OCI-LY1 (cell line): ENCODE data around the gene IRX4.

Experiments
- H2AFZ ChIP-seq: fragments of 200-600 bp; sonication (generic), shearing (Covaris generic); 2 replicates; pipeline ENCODE4 v1.6.0; 2014; ENCODE audit warnings: antibody characterized with exemption, mild to moderate bottlenecking, low read length
- H3F3A ChIP-seq: fragments of 200-600 bp; sonication (generic), shearing (Covaris generic); 2 replicates; pipeline ENCODE4 v1.6.0; 2014; ENCODE audit warnings: mild to moderate bottlenecking, antibody characterized with exemption, low read length, moderate library complexity; ENCODE audit not compliant: insufficient read depth
- H3K27ac ChIP-seq: fragments of 200-600 bp; sonication (generic); 2 replicates; pipeline ENCODE4 v1.5.1; 2014; ENCODE audit warnings: low read length, mixed run types, mild to moderate bottlenecking, low read depth; ENCODE audit not compliant: poor library complexity, severe bottlenecking
- H3K27me3 ChIP-seq: fragments of 200-600 bp; sonication (generic); 2 replicates; pipeline ENCODE4 v1.6.0; 2014; ENCODE audit warnings: antibody characterized with exemption, mild to moderate bottlenecking, low read length, moderate library complexity; ENCODE audit not compliant: insufficient read depth
- H3K36me3 ChIP-seq: fragments of 200-600 bp; sonication (generic); 2 replicates; pipeline ENCODE4 v1.6.1; 2014; ENCODE audit warnings: mild to moderate bottlenecking, antibody characterized with exemption, low read length, moderate library complexity, mixed read lengths; ENCODE audit not compliant: insufficient read depth
- H3K4me1 ChIP-seq: fragments of 200-600 bp; sonication (generic); 2 replicates; pipeline ENCODE4 v1.5.1; 2014; ENCODE audit warnings: mild to moderate bottlenecking, low read length, moderate library complexity; ENCODE audit not compliant: insufficient read depth, severe bottlenecking
- H3K4me2 ChIP-seq: fragments of 200-600 bp; sonication (generic), shearing (Covaris generic); 2 replicates; pipeline ENCODE4 v1.6.1; 2014; ENCODE audit warnings: low read length
- H3K4me3 ChIP-seq: fragments of 200-600 bp; sonication (generic); 2 replicates; pipeline ENCODE4 v1.5.1; 2014; ENCODE audit warnings: low read length, low read depth, mild to moderate bottlenecking, mixed read lengths; ENCODE audit not compliant: poor library complexity, severe bottlenecking
- H3K79me2 ChIP-seq: fragments of 200-600 bp; shearing (Covaris generic); 2 replicates; pipeline ENCODE4 v1.6.1; 2016; ENCODE audit warnings: mixed run types, low read length, mixed read lengths; ENCODE audit not compliant: insufficient read depth
- H3K9ac ChIP-seq: fragments of 200-600 bp; sonication (generic), shearing (Covaris generic); 2 replicates; pipeline ENCODE4 v1.6.1; 2014; ENCODE audit warnings: mild to moderate bottlenecking, low read length, mixed read lengths
- H3K9me2 ChIP-seq: fragments of 200-600 bp; sonication (generic), shearing (Covaris generic); 2 replicates; pipeline ENCODE4 v1.6.1; 2014; ENCODE audit warnings: low read depth, mild to moderate bottlenecking, low read length, mixed read lengths
- H3K9me3 ChIP-seq: fragments of 200-600 bp; shearing (Covaris generic); 2 replicates; pipeline ENCODE4 v1.6.1; 2014; ENCODE audit warnings: low read length, mixed read lengths
- H4K20me1 ChIP-seq: fragments of 200-600 bp; sonication (generic), shearing (Covaris generic); 2 replicates; pipeline ENCODE4 v1.6.0; 2016; ENCODE audit warnings: mild to moderate bottlenecking, low read length; ENCODE audit not compliant: insufficient read depth
- CTCF ChIP-seq: fragments of 200-600 bp; sonication (generic), shearing (Covaris generic); IDR thresholded peaks from 2 replicates; pipeline ENCODE4 v1.5.1; 2017; ENCODE audit warnings: mild to moderate bottlenecking, antibody characterized with exemption, low read length, moderate library complexity, mixed read lengths
- EZH2 ChIP-seq: fragments of 200-600 bp; sonication (generic), shearing (Covaris generic); IDR thresholded peaks from 2 replicates; pipeline ENCODE4 v1.8.0; 2017; ENCODE audit warnings: borderline replicate concordance, mixed run types, mild to moderate bottlenecking, antibody characterized with exemption, low read length, moderate library complexity, mixed read lengths

The IRX4 gene

DNA sequence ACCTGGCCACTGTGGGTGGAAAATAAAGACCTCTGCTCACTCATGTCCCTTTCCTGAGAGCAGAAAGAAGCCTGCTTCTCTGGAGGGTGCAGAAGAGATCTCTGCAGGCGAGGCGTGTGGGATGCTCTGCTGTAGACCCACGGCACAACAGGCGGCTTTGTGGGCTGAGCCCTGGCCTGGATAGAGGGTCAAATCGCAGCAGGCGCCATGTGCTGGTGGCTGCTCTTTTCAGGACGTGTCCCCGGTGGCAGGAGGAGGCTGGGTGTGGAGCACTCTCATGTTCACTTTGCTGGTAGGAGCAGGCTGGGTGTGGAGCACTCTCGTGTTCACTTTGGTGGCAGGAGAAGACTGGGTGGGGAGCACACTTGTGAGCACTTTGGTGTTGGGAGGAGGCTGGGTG, 35.1 kb downstream of the IRX4 start:
- no peak overlapping the region for H3K9ac ChIP-seq
- no peak overlapping the region for H3K4me2 ChIP-seq
- H3K36me3 ChIP-seq = no peaks in the 10 kb centered on the region
- no peaks in the 10 kb centered on the region for H4K20me1 ChIP-seq
- no peaks in the 10 kb centered on the region for H3K9me3 ChIP-seq
- TF ChIP-seq CTCF (no peak), EZH2 (no peak)
- H3K4me3 ChIP-seq = no peak overlapping the region
- no peaks in the 10 kb centered on the region for H3K9me2 ChIP-seq
- H3F3A ChIP-seq = no peaks in the 10 kb centered on the region
- no peaks in the 10 kb centered on the region for H3K79me2 ChIP-seq
- no peaks in the 10 kb centered on the region for H3K4me1 ChIP-seq
- peaks cover 5% of the 10 kb centered on the region for H3K27me3 ChIP-seq
- no peak overlapping the region for H3K27ac ChIP-seq
- no peak overlapping the region for H2AFZ ChIP-seq

GRCh38 chr5:1847056-1847455, 35.7 kb downstream of the IRX4 start:
- Histone ChIP-seq H3K4me3 (no peak overlapping the region), H3K4me1 (no peaks in the 10 kb centered on the region), H4K20me1 (no peaks in the 10 kb centered on the region), H3F3A (no peaks in the 10 kb centered on the region), H3K36me3 (no peaks in the 10 kb centered on the region), H3K4me2 (no peak overlapping the region), H3K27ac (no peak overlapping the region), H3K27me3 (peaks cover 5% of the 10 kb centered on the region), H3K79me2 (no peaks in the 10 kb centered on the region), H3K9me3 (no peaks in the 10 kb centered on the region), H2AFZ (no peak overlapping the region), H3K9ac (no peak overlapping the region), H3K9me2 (no peaks in the 10 kb centered on the region)
- TF ChIP-seq EZH2 (no peak), CTCF (no peak)

- H4K20me1 ChIP-seq = no peaks in the 10 kb centered on the region
- no peak overlapping the region for H3K4me2 ChIP-seq
- no peaks in the 10 kb centered on the region for H3K9me3 ChIP-seq
- no peaks in the 10 kb centered on the region for H3F3A ChIP-seq
- H3K9ac ChIP-seq = no peak overlapping the region
- H3K27me3 ChIP-seq = peaks cover 5% of the 10 kb centered on the region
- H2AFZ ChIP-seq = no peak overlapping the region
- no peak overlapping the region for H3K4me3 ChIP-seq
- TF ChIP-seq CTCF (no peak), EZH2 (no peak)
- no peak overlapping the region for H3K27ac ChIP-seq
- H3K9me2 ChIP-seq = no peaks in the 10 kb centered on the region
- no peaks in the 10 kb centered on the region for H3K4me1 ChIP-seq
- no peaks in the 10 kb centered on the region for H3K36me3 ChIP-seq
- no peaks in the 10 kb centered on the region for H3K79me2 ChIP-seq
These were observed 36.1 kb downstream of the IRX4 start for GRCh38 chr5:1846583-1846982.
